Subcutaneous adipose tissue (tissue), 4 donors: ENCODE measurements around the gene RPS19BP1. TPM values are rescaled to one million over a fixed set of nuclear protein-coding genes. Genes with fewer than 3 reads are reported as not detected.

Source experiments
- CTCF ChIP-seq: fragments of 450-650 bp; IDR thresholded peaks from one replicate; pipeline ENCODE4 v1.5.1; 2016; ENCODE audit warnings: low read depth, mild to moderate bottlenecking, control low read depth, antibody characterized with exemption, moderate library complexity
- total RNA-seq, 4 donors: library from RNA; depleted of rRNA; stranded (reverse); fragments of >200 nt; gene quantifications; one replicate each; pipeline ENCODE4 v1.1.0, GENCODE V29; 2016

RPS19BP1 gene
- total RNA-seq, 4 donors from 2014 or later = 107 to 229 (median 159) TPM

GRCh38 chr22:39502789-39503409 lies 29.6 kb downstream of the RPS19BP1 start:
- no peak for TF ChIP-seq CTCF

GRCh38 chr22:39502109-39502788 lies 30.3 kb downstream of the RPS19BP1 start, which contains the start of gene MIEF1:
Gene MIEF1, plus strand, starts transcription at chr22:39502290. Its CDS starts 9,005 bp downstream, at chr22:39511295.
- TF ChIP-seq CTCF = no peak

GRCh38 chr22:39501644-39502108 lies 30.9 kb downstream of the RPS19BP1 start:
- no peak for TF ChIP-seq CTCF

GRCh38 chr22:39500101-39500500 lies 32.4 kb downstream of the RPS19BP1 start:
- TF ChIP-seq CTCF = no peak

GRCh38 chr22:39498802-39499201 lies 33.7 kb downstream of the RPS19BP1 start:
- TF ChIP-seq CTCF = no peak

GRCh38 chr22:39498368-39498767 lies 34.2 kb downstream of the RPS19BP1 start:
- no peak for TF ChIP-seq CTCF

- TF ChIP-seq CTCF = no peak
Measured at GRCh38 chr22:39497429-39497828, 35.1 kb downstream of the RPS19BP1 start.
